GM04503 (cell line): ENCODE results near the gene TEX13B.

Source experiments
- DNase-seq: peaks from one replicate; pipeline ENCODE4 v3.0.0-alpha.2; 2012; ENCODE audit warnings: low read depth

The TEX13B gene

DNA sequence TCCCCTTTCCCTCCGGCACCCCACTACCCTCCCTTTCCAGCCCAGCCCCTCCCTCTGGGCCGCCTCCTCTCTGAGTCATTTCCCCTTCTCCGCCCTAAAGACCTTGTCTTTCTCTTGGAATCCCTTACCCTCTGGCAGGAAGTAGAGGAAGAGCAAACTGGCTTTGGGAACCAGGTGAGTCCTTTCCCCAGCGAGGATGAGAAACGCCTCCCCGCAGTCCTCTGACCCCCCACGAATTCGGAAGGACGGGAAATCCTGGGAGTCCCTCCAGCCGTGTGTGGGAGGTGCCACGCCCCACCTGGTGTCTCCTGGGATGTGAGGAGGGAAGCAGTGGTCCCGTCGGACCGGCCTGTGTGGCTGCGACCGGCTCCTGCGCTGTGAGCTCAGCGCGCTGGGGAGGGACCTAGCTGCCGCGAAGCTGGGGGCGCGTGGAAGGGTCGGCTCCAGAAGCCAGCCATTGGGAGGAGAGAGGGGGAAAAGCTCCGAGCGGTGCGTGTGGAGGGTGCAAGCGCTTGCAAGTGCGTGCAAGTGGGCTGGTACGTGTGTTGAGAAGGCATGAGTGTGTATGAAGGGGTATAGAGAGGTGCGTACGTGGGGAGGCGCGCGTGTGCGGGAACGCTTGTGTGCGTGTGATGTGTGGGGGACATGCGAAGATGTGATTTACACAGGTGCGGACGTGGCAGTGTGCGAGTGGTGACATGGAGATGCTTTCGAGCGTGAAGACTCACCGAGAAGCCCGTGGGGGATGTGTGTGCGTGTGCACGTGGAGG, 46.3 kb downstream of the TEX13B start:
- no peak for DNase-seq

DNA sequence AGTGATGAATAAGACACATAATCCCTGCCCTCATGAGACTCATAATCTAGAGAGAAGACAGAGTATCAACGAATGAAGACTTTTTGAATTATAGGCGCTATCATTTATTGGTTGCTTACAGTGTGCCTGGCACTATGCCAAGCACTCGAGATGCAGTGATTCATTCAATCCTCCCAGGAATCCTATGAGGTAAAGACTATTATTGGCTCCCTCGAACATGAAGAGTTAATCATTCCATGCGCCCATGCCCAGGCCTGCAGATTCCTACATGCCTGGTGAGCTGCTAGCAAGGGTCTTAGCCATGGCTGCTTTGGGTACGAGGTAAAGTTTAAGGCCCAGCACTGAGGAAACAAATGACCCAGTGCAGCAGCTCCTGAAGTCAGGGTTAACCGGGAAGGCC, 47.0 kb downstream of the TEX13B start:
- DNase-seq, result no peak

DNA sequence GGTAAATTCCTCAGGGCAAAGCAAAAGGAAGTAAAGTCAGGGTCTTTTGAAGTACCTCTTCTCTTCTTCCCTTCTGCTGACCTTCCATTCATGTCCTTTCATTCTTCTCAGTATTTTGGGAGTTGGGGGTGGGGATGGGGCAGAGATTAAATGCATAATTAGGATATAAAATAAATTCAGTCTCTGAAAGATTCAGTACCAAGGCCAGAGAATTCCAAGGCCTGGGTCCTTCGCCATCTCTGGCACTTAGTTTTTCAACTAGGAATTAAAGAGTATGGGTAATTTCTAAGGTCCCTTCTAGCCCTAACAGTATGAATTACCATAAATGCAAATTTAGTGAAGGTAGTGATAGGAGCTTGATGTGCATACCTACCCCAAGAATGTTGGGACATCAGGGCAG, 47.9 kb downstream of the TEX13B start:
- no peak for DNase-seq
